ENCODE measurements around the gene WDFY4. TPM values are rescaled to one million over a fixed set of nuclear protein-coding genes. Genes with fewer than 3 reads are reported as not detected.

Gene WDFY4
- polyA plus RNA-seq, 1 donor (not counting 4 experiments of a cell fraction or from before 2014, with no cell fraction given): 0.04 TPM

GRCh38 chr10:48938990-48939536 is 254.4 kb downstream of the WDFY4 start:
- Histone ChIP-seq H3K79me2 (ENCODE audit: control insufficient read depth, insufficient read depth, low read length) (no peaks in the 10 kb centered on the region), H3K9me3 (ENCODE audit: control insufficient read depth, low read depth, low read length) (no peaks in the 10 kb centered on the region), H3K36me3 (ENCODE audit: control insufficient read depth in 2 of 2, extremely low read depth in 1 of 2, insufficient read depth in 2 of 2, low read length in 2 of 2) (no peaks in the 10 kb centered on the region), H3K4me2 (ENCODE audit: control insufficient read depth, extremely low read depth, insufficient read depth, low read depth, low read length) (no peak overlapping the region), H3K27me3 (ENCODE audit: control insufficient read depth, extremely low read depth, insufficient read depth, low read length) (no peaks in the 10 kb centered on the region), H3K4me3 (ENCODE audit: control insufficient read depth in 2 of 3, extremely low read depth in 1 of 3, insufficient read depth in 2 of 3, low read depth in 1 of 3, low read length in 3 of 3) (no peak overlapping the region), H3K4me1 (ENCODE audit: control insufficient read depth, extremely low read depth, insufficient read depth, low read length) (no peaks in the 10 kb centered on the region), H3K9ac (ENCODE audit: control insufficient read depth, extremely low read depth, insufficient read depth, low read length) (no peak overlapping the region), H3K9me1 (ENCODE audit: control insufficient read depth, extremely low read depth, insufficient read depth, low read length) (no peaks in the 10 kb centered on the region), H2AFZ (ENCODE audit: control insufficient read depth, low read length) (no peak overlapping the region), H4K20me1 (ENCODE audit: control insufficient read depth, extremely low read depth, insufficient read depth, low read length) (no peaks in the 10 kb centered on the region), H3K27ac (ENCODE audit: control insufficient read depth, insufficient read depth, low read length) (no peak overlapping the region)
- no peak for TF ChIP-seq EZH2 (IDR thresholded peaks at IDR 0.05; ENCODE audit: low read length)
- TF ChIP-seq CTCF (optimal IDR thresholded peaks at IDR 0.05 in 1 of 3, IDR thresholded peaks at IDR 0.05 in 1 of 3, conservative IDR thresholded peaks at IDR 0.05 in 1 of 3; ENCODE audit: extremely low read depth in 1 of 3, insufficient read depth in 2 of 3, low read length in 3 of 3): no peak
- no peak for FAIRE-seq
- DNase-seq (ENCODE audit: low read depth, low spot score): no peak
- dilution Hi-C loops (cut with MboI; ENCODE audit: extremely low pct_ligation_motif_present, low sequenced_read_pairs): no loop called here

GRCh38 chr10:48939790-48940325 is 255.2 kb downstream of the WDFY4 start, which contains the start of gene LRRC18:
Gene LRRC18 (minus strand): TSS chr10:48939840. CDS start chr10:48914155, 25,685 bp downstream.
- Histone ChIP-seq H3K9ac (ENCODE audit: control insufficient read depth, extremely low read depth, insufficient read depth, low read length) (no peak within 1 kb of the TSS), H3K4me1 (ENCODE audit: control insufficient read depth, extremely low read depth, insufficient read depth, low read length) (no peaks in the 10 kb centered on the region), H3K4me3 (ENCODE audit: control insufficient read depth in 2 of 3, extremely low read depth in 1 of 3, insufficient read depth in 2 of 3, low read depth in 1 of 3, low read length in 3 of 3) (no peak within 1 kb of the TSS), H3K9me1 (ENCODE audit: control insufficient read depth, extremely low read depth, insufficient read depth, low read length) (no peaks in the 10 kb centered on the region), H2AFZ (ENCODE audit: control insufficient read depth, low read length) (no peak within 1 kb of the TSS), H3K4me2 (ENCODE audit: control insufficient read depth, extremely low read depth, insufficient read depth, low read depth, low read length) (no peak within 1 kb of the TSS), H3K27ac (ENCODE audit: control insufficient read depth, insufficient read depth, low read length) (no peak within 1 kb of the TSS), H4K20me1 (ENCODE audit: control insufficient read depth, extremely low read depth, insufficient read depth, low read length) (no peaks in the 10 kb centered on the region), H3K9me3 (ENCODE audit: control insufficient read depth, low read depth, low read length) (no peaks in the 10 kb centered on the region), H3K79me2 (ENCODE audit: control insufficient read depth, insufficient read depth, low read length) (no peaks in the 10 kb centered on the region), H3K36me3 (ENCODE audit: control insufficient read depth in 2 of 2, extremely low read depth in 1 of 2, insufficient read depth in 2 of 2, low read length in 2 of 2) (no peaks in the 10 kb centered on the region), H3K27me3 (ENCODE audit: control insufficient read depth, extremely low read depth, insufficient read depth, low read length) (no peaks in the 10 kb centered on the region)
- FAIRE-seq (no peak), DNase-seq (ENCODE audit: low read depth, low spot score) (no peak)
- dilution Hi-C loops (cut with MboI; ENCODE audit: extremely low pct_ligation_motif_present, low sequenced_read_pairs): no loop called here
- TF ChIP-seq EZH2 (IDR thresholded peaks at IDR 0.05; ENCODE audit: low read length): no peak
- TF ChIP-seq CTCF (optimal IDR thresholded peaks at IDR 0.05 in 1 of 3, IDR thresholded peaks at IDR 0.05 in 1 of 3, conservative IDR thresholded peaks at IDR 0.05 in 1 of 3; ENCODE audit: extremely low read depth in 1 of 3, insufficient read depth in 2 of 3, low read length in 3 of 3): no peak

Measured in keratinocyte (primary cell).